HepG2 (cell line): ENCODE measurements around the gene GYPB.
"Not testable (repeated sequence)": the region's sequence is repeated elsewhere in the genome, so short reads cannot be mapped to it uniquely, and the experiment has no call there.

Source experiments
- ARID2 ChIP-seq: sonication (generic); formaldehyde crosslinking; IDR thresholded peaks from 2 replicates; pipeline ENCODE4 v1.8.1; 2022; ENCODE audit warnings: mild to moderate bottlenecking, missing genetic modification reagents, borderline replicate concordance
- CCAR2 ChIP-seq: fragments of 200-400 bp; formaldehyde crosslinking; optimal IDR thresholded peaks from 2 replicates; pipeline ENCODE3; 2018; ENCODE audit warnings: low read depth, mild to moderate bottlenecking, low read length, moderate library complexity
- EZH2 ChIP-seq: conservative IDR thresholded peaks from 2 replicates; pipeline ENCODE4 v1.6.1; 2012; ENCODE audit warnings: mild to moderate bottlenecking, low read depth, low read length, moderate library complexity
- FOXK1 ChIP-seq: sonication (generic); formaldehyde crosslinking; IDR thresholded peaks from 2 replicates; pipeline ENCODE4 v1.4.0; 2020; ENCODE audit warnings: low read depth, missing genetic modification reagents, borderline replicate concordance
- MEIS1 ChIP-seq: sonication (generic); formaldehyde crosslinking; IDR thresholded peaks from 2 replicates; pipeline ENCODE4 v1.9.0; 2021; ENCODE audit warnings: mild to moderate bottlenecking, missing genetic modification reagents, moderate library complexity, borderline replicate concordance
- POLR2A ChIP-seq, 2 experiments: IDR thresholded peaks; 2 replicates each; pipeline ENCODE4 v1.6.1; 2011; ENCODE audit warnings: low read depth in 2 of 2, low read length in 2 of 2, mild to moderate bottlenecking in 1 of 2, moderate library complexity in 1 of 2; ENCODE audit not compliant: insufficient read depth in 1 of 2
- SMAD3 ChIP-seq: sonication (generic); formaldehyde crosslinking; IDR thresholded peaks from 2 replicates; pipeline ENCODE4 v1.4.0; 2020; ENCODE audit warnings: missing genetic modification reagents
- TARDBP ChIP-seq: sonication (generic); formaldehyde crosslinking; IDR thresholded peaks from 2 replicates; pipeline ENCODE4 v1.8.0; 2022; ENCODE audit warnings: mild to moderate bottlenecking, missing genetic modification reagents
- ZFP62 ChIP-seq: sonication (generic); formaldehyde crosslinking; IDR thresholded peaks from 2 replicates; pipeline ENCODE4 v1.4.0; 2020; ENCODE audit warnings: missing genetic modification reagents
- TF ChIP-seq, protein P1 (sequence below): sonication (generic); formaldehyde crosslinking; IDR thresholded peaks from 2 replicates; pipeline ENCODE4 v1.5.1; 2020; ENCODE audit warnings: mild to moderate bottlenecking, missing genetic modification reagents
- TF ChIP-seq, protein P2 (sequence below): sonication (generic); formaldehyde crosslinking; IDR thresholded peaks from 2 replicates; pipeline ENCODE4 v1.5.0; 2020; ENCODE audit warnings: mild to moderate bottlenecking, missing genetic modification reagents, moderate library complexity
- TF ChIP-seq, protein P3 (sequence below), 2 experiments: sonication (generic) in 1 of 2; formaldehyde crosslinking in 1 of 2; IDR thresholded peaks; 2 replicates each; pipeline versions ENCODE4 v1.6.1 to v1.9.0; 2014 to 2022; ENCODE audit warnings: antibody characterized with exemption in 1 of 2, borderline replicate concordance in 1 of 2, inconsistent platforms in 1 of 2, low read depth in 1 of 2, missing genetic modification reagents in 1 of 2
- TF ChIP-seq, protein P4 (sequence below): sonication (generic); formaldehyde crosslinking; IDR thresholded peaks from 2 replicates; pipeline ENCODE4 v1.4.0; 2020; ENCODE audit warnings: mild to moderate bottlenecking, missing genetic modification reagents

DNA sequence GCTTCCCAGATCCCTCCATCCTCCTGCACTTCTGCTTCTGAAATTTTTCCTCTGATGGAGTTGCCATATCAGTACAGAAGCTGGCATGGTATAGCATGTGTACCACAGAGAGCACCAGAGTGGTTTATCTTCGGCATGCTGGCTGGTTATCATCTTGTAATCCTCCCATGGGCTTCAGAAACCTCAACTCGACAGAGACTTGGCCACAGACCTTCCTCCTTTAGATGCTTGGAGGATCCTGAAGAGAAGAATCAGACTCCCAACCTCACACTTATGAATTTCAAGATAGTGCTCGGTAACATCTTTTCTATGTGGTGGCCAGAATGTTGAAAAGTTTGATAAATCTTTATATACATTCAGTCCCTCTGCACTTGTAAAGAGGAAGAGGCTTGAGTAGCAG, 63.9 kb downstream of the GYPB start:
- TF ChIP-seq, protein P1, sequence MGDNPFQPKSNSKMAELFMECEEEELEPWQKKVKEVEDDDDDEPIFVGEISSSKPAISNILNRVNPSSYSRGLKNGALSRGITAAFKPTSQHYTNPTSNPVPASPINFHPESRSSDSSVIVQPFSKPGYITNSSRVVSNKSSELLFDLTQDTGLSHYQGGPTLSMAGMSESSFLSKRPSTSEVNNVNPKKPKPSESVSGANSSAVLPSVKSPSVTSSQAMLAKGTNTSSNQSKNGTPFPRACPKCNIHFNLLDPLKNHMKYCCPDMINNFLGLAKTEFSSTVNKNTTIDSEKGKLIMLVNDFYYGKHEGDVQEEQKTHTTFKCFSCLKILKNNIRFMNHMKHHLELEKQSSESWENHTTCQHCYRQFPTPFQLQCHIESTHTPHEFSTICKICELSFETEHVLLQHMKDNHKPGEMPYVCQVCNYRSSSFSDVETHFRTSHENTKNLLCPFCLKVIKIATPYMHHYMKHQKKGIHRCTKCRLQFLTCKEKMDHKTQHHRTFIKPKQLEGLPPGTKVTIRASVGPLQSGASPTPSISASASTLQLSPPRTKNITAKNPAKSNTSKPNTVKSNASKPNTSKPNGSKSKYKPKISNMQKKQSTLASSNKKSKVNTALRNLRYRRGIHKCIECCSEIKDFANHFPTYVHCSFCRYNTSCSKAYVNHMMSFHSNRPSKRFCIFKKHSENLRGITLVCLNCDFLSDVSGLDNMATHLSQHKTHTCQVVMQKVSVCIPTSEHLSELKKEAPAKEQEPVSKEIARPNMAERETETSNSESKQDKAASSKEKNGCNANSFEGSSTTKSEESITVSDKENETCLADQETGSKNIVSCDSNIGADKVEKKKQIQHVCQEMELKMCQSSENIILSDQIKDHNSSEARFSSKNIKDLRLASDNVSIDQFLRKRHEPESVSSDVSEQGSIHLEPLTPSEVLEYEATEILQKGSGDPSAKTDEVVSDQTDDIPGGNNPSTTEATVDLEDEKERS (CRISPR knock-in tag): not testable (repeated sequence)
- TF ChIP-seq EZH2; TARDBP (CRISPR knock-in tag); POLR2A (IDR thresholded peaks at IDR 0.05; ENCODE audit: insufficient read depth in 1 of 2, low read depth in 2 of 2, low read length in 2 of 2); CCAR2; ARID2; ZFP62; MEIS1 (CRISPR knock-in tag); SMAD3 (CRISPR knock-in tag); FOXK1 (CRISPR knock-in tag): not testable (repeated sequence)
- TF ChIP-seq, protein P2, sequence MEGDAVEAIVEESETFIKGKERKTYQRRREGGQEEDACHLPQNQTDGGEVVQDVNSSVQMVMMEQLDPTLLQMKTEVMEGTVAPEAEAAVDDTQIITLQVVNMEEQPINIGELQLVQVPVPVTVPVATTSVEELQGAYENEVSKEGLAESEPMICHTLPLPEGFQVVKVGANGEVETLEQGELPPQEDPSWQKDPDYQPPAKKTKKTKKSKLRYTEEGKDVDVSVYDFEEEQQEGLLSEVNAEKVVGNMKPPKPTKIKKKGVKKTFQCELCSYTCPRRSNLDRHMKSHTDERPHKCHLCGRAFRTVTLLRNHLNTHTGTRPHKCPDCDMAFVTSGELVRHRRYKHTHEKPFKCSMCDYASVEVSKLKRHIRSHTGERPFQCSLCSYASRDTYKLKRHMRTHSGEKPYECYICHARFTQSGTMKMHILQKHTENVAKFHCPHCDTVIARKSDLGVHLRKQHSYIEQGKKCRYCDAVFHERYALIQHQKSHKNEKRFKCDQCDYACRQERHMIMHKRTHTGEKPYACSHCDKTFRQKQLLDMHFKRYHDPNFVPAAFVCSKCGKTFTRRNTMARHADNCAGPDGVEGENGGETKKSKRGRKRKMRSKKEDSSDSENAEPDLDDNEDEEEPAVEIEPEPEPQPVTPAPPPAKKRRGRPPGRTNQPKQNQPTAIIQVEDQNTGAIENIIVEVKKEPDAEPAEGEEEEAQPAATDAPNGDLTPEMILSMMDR (CRISPR knock-in tag): not testable (repeated sequence)
- TF ChIP-seq, protein P3, sequence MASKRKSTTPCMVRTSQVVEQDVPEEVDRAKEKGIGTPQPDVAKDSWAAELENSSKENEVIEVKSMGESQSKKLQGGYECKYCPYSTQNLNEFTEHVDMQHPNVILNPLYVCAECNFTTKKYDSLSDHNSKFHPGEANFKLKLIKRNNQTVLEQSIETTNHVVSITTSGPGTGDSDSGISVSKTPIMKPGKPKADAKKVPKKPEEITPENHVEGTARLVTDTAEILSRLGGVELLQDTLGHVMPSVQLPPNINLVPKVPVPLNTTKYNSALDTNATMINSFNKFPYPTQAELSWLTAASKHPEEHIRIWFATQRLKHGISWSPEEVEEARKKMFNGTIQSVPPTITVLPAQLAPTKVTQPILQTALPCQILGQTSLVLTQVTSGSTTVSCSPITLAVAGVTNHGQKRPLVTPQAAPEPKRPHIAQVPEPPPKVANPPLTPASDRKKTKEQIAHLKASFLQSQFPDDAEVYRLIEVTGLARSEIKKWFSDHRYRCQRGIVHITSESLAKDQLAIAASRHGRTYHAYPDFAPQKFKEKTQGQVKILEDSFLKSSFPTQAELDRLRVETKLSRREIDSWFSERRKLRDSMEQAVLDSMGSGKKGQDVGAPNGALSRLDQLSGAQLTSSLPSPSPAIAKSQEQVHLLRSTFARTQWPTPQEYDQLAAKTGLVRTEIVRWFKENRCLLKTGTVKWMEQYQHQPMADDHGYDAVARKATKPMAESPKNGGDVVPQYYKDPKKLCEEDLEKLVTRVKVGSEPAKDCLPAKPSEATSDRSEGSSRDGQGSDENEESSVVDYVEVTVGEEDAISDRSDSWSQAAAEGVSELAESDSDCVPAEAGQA (IDR thresholded peaks at IDR 0.05; ENCODE audit: low read depth): not testable (repeated sequence)
- TF ChIP-seq, protein P3 (CRISPR knock-in tag; IDR thresholded peaks at IDR 0.05; ENCODE audit: borderline replicate concordance): not testable (repeated sequence)
- TF ChIP-seq, protein P4, sequence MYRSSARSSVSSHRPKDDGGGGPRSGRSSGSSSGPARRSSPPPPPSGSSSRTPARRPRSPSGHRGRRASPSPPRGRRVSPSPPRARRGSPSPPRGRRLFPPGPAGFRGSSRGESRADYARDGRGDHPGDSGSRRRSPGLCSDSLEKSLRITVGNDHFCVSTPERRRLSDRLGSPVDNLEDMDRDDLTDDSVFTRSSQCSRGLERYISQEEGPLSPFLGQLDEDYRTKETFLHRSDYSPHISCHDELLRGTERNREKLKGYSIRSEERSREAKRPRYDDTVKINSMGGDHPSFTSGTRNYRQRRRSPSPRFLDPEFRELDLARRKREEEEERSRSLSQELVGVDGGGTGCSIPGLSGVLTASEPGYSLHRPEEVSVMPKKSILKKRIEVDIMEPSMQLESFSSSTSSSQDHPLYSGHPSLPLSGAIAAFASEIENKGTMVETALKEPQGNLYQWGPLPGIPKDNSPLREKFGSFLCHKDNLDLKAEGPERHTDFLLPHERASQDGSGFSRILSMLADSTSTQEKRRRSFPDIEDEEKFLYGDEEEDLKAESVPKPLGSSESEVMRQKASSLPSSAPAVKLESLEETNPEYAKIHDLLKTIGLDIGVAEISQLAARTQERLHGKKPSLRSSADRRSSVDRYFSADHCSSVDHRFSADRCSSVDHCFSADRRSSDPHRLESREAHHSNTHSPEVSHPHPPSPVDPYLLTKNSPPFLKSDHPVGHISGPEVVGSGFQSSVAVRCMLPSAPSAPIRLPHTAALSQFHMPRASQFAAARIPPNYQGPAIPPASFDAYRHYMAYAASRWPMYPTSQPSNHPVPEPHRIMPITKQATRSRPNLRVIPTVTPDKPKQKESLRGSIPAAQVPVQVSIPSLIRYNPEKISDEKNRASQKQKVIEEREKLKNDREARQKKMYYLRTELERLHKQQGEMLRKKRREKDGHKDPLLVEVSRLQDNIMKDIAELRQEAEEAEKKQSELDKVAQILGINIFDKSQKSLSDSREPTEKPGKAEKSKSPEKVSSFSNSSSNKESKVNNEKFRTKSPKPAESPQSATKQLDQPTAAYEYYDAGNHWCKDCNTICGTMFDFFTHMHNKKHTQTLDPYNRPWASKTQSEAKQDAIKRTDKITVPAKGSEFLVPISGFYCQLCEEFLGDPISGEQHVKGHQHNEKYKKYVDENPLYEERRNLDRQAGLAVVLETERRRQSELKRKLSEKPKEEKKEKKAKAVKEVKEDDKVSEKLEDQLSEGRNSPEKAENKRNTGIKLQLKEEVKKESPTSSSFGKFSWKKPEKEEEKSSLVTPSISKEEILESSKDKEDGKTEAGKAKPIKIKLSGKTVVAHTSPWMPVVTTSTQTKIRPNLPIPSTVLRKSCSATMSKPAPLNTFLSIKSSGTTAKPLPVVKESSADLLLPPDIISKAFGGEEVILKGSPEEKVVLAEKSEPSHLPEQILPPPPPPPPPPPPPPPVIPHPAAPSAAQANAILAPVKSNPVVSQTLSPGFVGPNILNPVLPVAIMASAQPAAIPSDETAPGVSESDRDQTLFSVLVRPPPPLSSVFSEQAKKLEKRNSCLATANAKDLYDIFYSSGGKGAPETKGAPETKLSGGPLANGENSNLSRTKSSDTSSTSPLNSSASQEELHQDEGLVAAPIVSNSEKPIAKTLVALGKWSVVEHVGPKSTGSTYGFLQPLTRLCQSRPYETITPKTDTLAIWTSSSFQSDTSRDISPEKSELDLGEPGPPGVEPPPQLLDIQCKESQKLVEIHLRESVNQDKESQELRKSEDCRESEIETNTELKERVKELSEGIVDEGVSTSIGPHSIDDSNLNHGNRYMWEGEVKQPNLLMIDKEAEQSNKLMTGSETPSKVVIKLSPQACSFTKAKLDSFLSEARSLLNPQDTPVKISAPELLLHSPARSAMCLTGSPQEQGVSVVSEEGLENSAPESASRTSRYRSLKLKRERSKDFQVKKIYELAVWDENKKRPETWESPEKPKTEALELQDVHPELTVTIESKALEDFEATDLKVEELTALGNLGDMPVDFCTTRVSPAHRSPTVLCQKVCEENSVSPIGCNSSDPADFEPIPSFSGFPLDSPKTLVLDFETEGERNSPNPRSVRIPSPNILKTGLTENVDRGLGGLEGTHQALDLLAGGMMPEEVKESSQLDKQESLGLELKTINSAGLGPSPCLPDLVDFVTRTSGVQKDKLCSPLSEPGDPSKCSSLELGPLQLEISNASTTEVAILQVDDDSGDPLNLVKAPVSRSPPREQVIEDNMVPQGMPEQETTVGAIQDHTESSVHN (CRISPR knock-in tag): not testable (repeated sequence)
